ENCODE data around the gene MAGI3. TPM values are rescaled to one million over a fixed set of nuclear protein-coding genes. Genes with fewer than 3 reads are reported as not detected.

MAGI3 gene
- total and polyA plus RNA-seq, 2 of the 13 experiments (the other 11 are each of a cell fraction or from before 2014, with no cell fraction given): 4.0 to 11.8 TPM

- TF ChIP-seq HCFC1 (IDR thresholded peaks at IDR 0.05; ENCODE audit: low read depth, low read length): no peak
- TF ChIP-seq TMF1 (CRISPR knock-in tag; IDR thresholded peaks at IDR 0.05; ENCODE audit: low read depth): no peak
- no peak for TF ChIP-seq PAF1 (CRISPR knock-in tag; IDR thresholded peaks at IDR 0.05)
- TF ChIP-seq ARID5B (CRISPR knock-in tag; IDR thresholded peaks at IDR 0.05): no peak
- no peak for TF ChIP-seq TFAP4 (IDR thresholded peaks at IDR 0.05; ENCODE audit: borderline replicate concordance, low read depth)
- no peak for TF ChIP-seq ARNT (IDR thresholded peaks at IDR 0.05)
These were observed 166.9 kb downstream of the MAGI3 start (continued) for GRCh38 chr1:113557187-113557586.

GRCh38 chr1:113565621-113566020 lies 175.3 kb downstream of the MAGI3 start:
- peaks cover 9% of the 10 kb centered on the region for H3K9me3 ChIP-seq (ENCODE audit: low read length)
- POLR2A ChIA-PET: no interaction called here
- H2AFZ ChIP-seq (ENCODE audit: low read length): no peak overlapping the region
- BruUV-seq (replicated peaks): no TSS peak
- no peak overlapping the region for H3K4me3 ChIP-seq (replicated peaks in 1 of 3; ENCODE audit: insufficient read depth in 1 of 3, low read depth in 2 of 3, low read length in 3 of 3)
- FAIRE-seq (no peak), ATAC-seq (no peak), DNase-seq (ENCODE audit: low spot score) (no peak)
- CTCF ChIA-PET (ENCODE audit: low intra/inter-chr PET ratio, low total read pairs): no interaction called here
- H3K36me3 ChIP-seq (replicated peaks in 1 of 2; ENCODE audit: control insufficient read depth in 1 of 2, insufficient read depth in 2 of 2, low read length in 2 of 2): no peaks in the 10 kb centered on the region
- H3K9ac ChIP-seq (ENCODE audit: insufficient read depth, low read depth, low read length): no peak overlapping the region
- H4K20me1 ChIP-seq (ENCODE audit: insufficient read depth, low read length): no peaks in the 10 kb centered on the region
- intact Hi-C loops (cut with micrococcal nuclease; ENCODE audit: unreplicated experiment) (no loop called here), in situ Hi-C loops (cut with HindIII; ENCODE audit: extremely low pct_ligation_motif_present, low pct_unique_long_range_greater_than_20kb) (no loop called here)
- no peak for TF ChIP-seq TMF1 (CRISPR knock-in tag; IDR thresholded peaks at IDR 0.05; ENCODE audit: low read depth)
- H3K4me2 ChIP-seq (ENCODE audit: low read depth, low read length): no peak overlapping the region
- no peak overlapping the region for H3K27ac ChIP-seq (ENCODE audit: extremely low read length, insufficient read depth, low read length)
- no peaks in the 10 kb centered on the region for H3K4me1 ChIP-seq (ENCODE audit: insufficient read depth, low read length)
- no peaks in the 10 kb centered on the region for H3K27me3 ChIP-seq (ENCODE audit: control insufficient read depth in 1 of 2, insufficient read depth in 2 of 2, low read length in 2 of 2)
- H3K79me2 ChIP-seq (ENCODE audit: insufficient read depth, low read length): no peaks in the 10 kb centered on the region
